ENCODE measurements around the gene PEX14.

- TF ChIP-seq CTCF (IDR thresholded peaks at IDR 0.05) = no peak
- TF ChIP-seq POLR2A (IDR thresholded peaks at IDR 0.05) = no peak
Observed at GRCh38 chr1:10540277-10541005, 65.7 kb downstream of the PEX14 start.
